Nephron (organoid): ENCODE data around the gene ZNF334.

ENCODE experiments used
- H3K27ac Mint-ChIP-seq, 3 experiments: 2 replicates each; pipeline ENCODE4 v1.8.0; 2020; ENCODE audit warnings: mixed read lengths in 3 of 3, mild to moderate bottlenecking in 2 of 3, moderate library complexity in 1 of 3
- H3K27me3 Mint-ChIP-seq: 2 replicates; pipeline ENCODE4 v1.8.0; 2021; ENCODE audit warnings: low read depth, mild to moderate bottlenecking, moderate library complexity, mixed read lengths
- H3K36me3 Mint-ChIP-seq: 2 replicates; pipeline ENCODE4 v1.8.0; 2020; ENCODE audit warnings: low read depth, mixed read lengths
- H3K4me1 Mint-ChIP-seq: 2 replicates; pipeline ENCODE4 v1.8.0; 2020; ENCODE audit warnings: mixed read lengths
- H3K4me3 Mint-ChIP-seq, 3 experiments: 2 replicates each; pipeline ENCODE4 v1.8.0; 2020; ENCODE audit warnings: mild to moderate bottlenecking in 3 of 3, mixed read lengths in 3 of 3, moderate library complexity in 2 of 3
- H3K9me3 Mint-ChIP-seq: 2 replicates; pipeline ENCODE4 v1.8.0; 2020; ENCODE audit warnings: mixed read lengths
- CTCF ChIP-seq, 3 experiments: fragments of 200-600 bp; sonication (generic); IDR thresholded peaks; one replicate each; pipeline ENCODE4 v1.5.0; 2021; ENCODE audit warnings: antibody characterized with exemption in 3 of 3; ENCODE audit not compliant: unreplicated experiment in 3 of 3

ZNF334 gene

GRCh38 chr20:46458866-46459750 lies 54.3 kb downstream of the ZNF334 start:
- H3K27me3 Mint-ChIP-seq: peaks cover 4% of the 10 kb centered on the region
- no peak for TF ChIP-seq CTCF (IDR thresholded peaks at IDR 0.05; ENCODE audit: unreplicated experiment in 3 of 3)
- no peak overlapping the region for H3K27ac Mint-ChIP-seq
- peaks cover 26% of the 10 kb centered on the region for H3K36me3 Mint-ChIP-seq
- H3K4me3 Mint-ChIP-seq: peak overlapping the region; percentile 82 to 86 (median 84)
- H3K4me1 Mint-ChIP-seq: peaks cover 4% of the 10 kb centered on the region
- peaks cover 20% of the 10 kb centered on the region for H3K9me3 Mint-ChIP-seq

- H3K9me3 Mint-ChIP-seq: peaks cover 20% of the 10 kb centered on the region
- TF ChIP-seq CTCF (IDR thresholded peaks at IDR 0.05; ENCODE audit: unreplicated experiment in 3 of 3): no peak
- peaks cover 4% of the 10 kb centered on the region for H3K4me1 Mint-ChIP-seq
- peaks cover 4% of the 10 kb centered on the region for H3K27me3 Mint-ChIP-seq
- H3K36me3 Mint-ChIP-seq: peaks cover 26% of the 10 kb centered on the region
- H3K4me3 Mint-ChIP-seq: no peak overlapping the region
- H3K27ac Mint-ChIP-seq: no peak overlapping the region
These were observed 56.9 kb downstream of the ZNF334 start for GRCh38 chr20:46456255-46457028.

GRCh38 chr20:46455729-46456128 lies 57.6 kb downstream of the ZNF334 start:
- Mint-ChIP-seq H3K4me3 (no peak overlapping the region), H3K36me3 (peaks cover 26% of the 10 kb centered on the region)

More at GRCh38 chr20:46455729-46456128, 57.6 kb downstream of the ZNF334 start:
- H3K9me3 Mint-ChIP-seq: peaks cover 21% of the 10 kb centered on the region
- peaks cover 4% of the 10 kb centered on the region for H3K27me3 Mint-ChIP-seq
- H3K4me1 Mint-ChIP-seq: peaks cover 4% of the 10 kb centered on the region
- no peak for TF ChIP-seq CTCF (IDR thresholded peaks at IDR 0.05; ENCODE audit: unreplicated experiment in 3 of 3)
- H3K27ac Mint-ChIP-seq: no peak overlapping the region
